ENCODE results near the gene FRYL.

FRYL gene

GRCh38 chr4:48727666-48728459, 52.2 kb downstream of the FRYL start:
- TF ChIP-seq GATA3 (IDR thresholded peaks at IDR 0.05; ENCODE audit: low read depth, low read length), result no peak
- no peak for TF ChIP-seq GATA2 (IDR thresholded peaks at IDR 0.05; ENCODE audit: low read depth, low read length)

DNA sequence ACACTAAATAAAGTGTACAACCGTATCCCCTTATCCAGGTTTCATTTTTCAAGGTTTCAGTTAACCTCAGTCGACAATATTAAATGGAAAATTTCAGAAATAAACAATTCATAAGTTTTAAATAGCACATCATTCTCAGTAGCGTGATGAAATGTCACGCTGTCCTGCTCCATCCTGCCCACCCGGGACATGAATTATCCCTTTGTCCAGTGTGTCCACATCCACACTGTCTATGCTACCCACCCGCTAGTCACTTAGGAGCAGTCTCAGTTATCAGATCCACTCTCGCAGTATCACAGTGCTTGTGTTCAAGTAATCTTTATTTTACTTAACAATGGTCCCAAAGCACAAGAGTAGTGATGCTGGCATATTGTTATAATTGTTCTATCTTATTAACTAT, 54.7 kb downstream of the FRYL start:
- TF ChIP-seq GATA2 (IDR thresholded peaks at IDR 0.05; ENCODE audit: low read depth, low read length) (no peak), GATA3 (IDR thresholded peaks at IDR 0.05; ENCODE audit: low read depth, low read length) (no peak)

DNA sequence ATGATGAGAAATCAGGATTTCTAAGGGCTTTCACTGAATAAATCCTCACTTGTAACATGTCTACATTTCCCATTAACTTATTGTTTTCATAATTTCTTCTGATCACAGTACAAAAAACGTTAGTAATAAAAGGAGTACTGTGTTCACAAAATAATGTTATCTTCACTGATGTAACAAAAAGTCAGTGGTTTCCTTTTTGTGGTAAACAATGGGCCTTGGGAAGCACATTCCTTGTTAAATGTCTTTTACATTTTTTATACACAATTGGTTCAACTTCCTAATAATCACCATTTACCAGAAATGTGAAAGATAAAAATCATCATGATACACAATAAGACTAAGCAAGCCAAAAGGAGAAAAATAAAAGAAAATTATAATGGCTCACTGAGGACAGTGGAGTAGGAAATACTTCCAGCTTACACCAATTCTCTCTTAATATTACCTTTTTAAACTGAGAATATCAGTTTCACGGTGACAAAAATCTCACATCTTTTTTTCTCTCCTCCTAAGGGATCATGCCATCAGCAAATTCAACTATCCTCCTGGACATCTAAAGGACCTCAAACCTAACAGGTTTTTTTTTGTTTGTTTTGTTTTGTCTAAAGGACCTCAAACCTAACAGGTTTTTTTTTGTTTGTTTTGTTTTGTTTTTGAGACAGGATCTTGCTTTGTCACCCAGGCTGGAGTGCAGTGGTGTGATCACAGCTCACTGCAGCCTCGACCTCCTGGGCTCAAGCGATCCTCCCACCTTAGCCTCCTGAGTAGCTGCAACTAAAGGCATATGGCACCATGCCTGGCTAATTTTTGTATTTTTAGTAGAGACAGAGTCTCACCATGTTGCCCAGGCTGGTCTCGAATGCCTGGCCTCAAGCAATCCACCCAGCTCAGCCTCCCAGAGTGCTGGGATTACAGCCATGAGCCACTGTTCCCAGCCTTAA, 57.3 kb downstream of the FRYL start:
- TF ChIP-seq GATA2 (IDR thresholded peaks at IDR 0.05; ENCODE audit: low read depth, low read length) (no peak), GATA3 (IDR thresholded peaks at IDR 0.05; ENCODE audit: low read depth, low read length) (no peak)

DNA sequence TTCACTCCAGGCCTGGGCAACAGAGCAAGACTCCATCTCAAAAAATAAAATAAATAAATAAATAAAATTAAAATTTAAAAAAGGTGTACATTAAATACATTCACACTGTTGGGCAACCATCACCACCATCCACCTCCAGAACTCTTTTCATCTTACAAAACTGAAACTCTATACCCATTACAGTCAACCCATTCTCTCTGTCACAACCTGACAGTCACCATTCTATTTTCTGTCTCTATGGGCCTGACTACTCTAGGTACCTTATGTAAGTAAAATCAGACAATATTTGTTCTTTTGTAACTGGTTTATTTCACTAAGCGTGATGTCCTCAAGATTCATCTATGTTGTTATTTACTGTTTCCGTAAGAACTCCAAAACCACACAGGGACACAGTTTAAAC, 59.6 kb downstream of the FRYL start:
- TF ChIP-seq GATA2 (IDR thresholded peaks at IDR 0.05; ENCODE audit: low read depth, low read length), result no peak
- no peak for TF ChIP-seq GATA3 (IDR thresholded peaks at IDR 0.05; ENCODE audit: low read depth, low read length)

DNA sequence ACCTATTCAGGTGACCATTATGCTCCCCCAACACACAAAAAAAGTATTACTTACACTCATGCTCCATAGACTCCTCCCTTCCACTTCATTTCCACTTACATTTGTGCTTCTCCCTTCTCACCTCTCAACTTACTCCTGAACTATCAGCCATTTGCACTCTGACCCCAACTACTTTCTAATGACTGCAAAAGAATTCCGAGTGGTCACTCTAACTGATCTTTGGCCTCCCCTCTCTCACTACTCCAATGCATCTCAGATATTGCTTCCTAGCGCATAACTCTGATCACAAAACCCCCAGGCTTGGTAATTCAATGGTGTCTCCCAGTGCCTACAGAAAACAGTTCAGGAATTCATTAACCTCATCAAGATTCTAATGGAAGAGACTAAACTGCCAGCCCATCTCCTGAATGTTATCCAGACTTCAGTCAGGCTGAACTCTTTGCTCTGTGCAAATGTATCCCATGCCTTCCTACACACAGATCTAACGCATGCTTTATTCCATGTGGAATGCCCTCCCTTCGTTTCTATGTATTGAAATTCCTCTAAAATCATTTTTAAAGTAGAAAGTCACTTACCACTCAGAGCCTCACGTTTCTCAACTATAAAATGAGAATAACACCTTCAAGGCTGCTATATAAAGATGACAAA, 61.1 kb downstream of the FRYL start:
- no peak for TF ChIP-seq GATA2 (IDR thresholded peaks at IDR 0.05; ENCODE audit: low read depth, low read length)
- no peak for TF ChIP-seq GATA3 (IDR thresholded peaks at IDR 0.05; ENCODE audit: low read depth, low read length)

GRCh38 chr4:48710446-48711209, 69.5 kb downstream of the FRYL start:
- no peak for TF ChIP-seq GATA2 (IDR thresholded peaks at IDR 0.05; ENCODE audit: low read depth, low read length)
- TF ChIP-seq GATA3 (IDR thresholded peaks at IDR 0.05; ENCODE audit: low read depth, low read length), result no peak

DNA sequence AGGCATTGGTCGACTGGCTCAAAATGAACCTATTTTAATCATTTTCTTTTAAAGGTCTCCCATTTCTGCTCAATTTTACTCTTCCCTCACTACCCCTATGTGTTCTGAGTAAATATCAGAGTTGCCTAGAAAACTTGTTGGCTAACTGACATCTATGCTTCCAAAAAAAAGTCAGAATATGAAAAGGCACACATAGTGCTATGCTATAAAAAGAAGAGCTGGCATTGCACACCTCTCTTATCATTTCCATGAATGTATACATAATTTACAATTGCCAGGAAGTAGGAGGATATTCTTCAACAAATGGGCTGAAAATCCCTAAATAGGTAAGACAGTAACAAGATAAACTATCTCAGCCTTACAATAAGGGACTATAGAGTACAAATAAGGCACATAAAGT, 70.2 kb downstream of the FRYL start:
- TF ChIP-seq GATA2 (IDR thresholded peaks at IDR 0.05; ENCODE audit: low read depth, low read length) (no peak), GATA3 (IDR thresholded peaks at IDR 0.05; ENCODE audit: low read depth, low read length) (no peak)

GRCh38 chr4:48708610-48709009, 71.5 kb downstream of the FRYL start:
- TF ChIP-seq GATA3 (IDR thresholded peaks at IDR 0.05; ENCODE audit: low read depth, low read length), result no peak
- TF ChIP-seq GATA2 (IDR thresholded peaks at IDR 0.05; ENCODE audit: low read depth, low read length), result no peak

GRCh38 chr4:48706736-48707135, 73.3 kb downstream of the FRYL start:
- TF ChIP-seq GATA3 (IDR thresholded peaks at IDR 0.05; ENCODE audit: low read depth, low read length), result no peak
- TF ChIP-seq GATA2 (IDR thresholded peaks at IDR 0.05; ENCODE audit: low read depth, low read length), result no peak

GRCh38 chr4:48705609-48706008, 74.5 kb downstream of the FRYL start:
- no peak for TF ChIP-seq GATA3 (IDR thresholded peaks at IDR 0.05; ENCODE audit: low read depth, low read length)
- TF ChIP-seq GATA2 (IDR thresholded peaks at IDR 0.05; ENCODE audit: low read depth, low read length), result no peak

DNA sequence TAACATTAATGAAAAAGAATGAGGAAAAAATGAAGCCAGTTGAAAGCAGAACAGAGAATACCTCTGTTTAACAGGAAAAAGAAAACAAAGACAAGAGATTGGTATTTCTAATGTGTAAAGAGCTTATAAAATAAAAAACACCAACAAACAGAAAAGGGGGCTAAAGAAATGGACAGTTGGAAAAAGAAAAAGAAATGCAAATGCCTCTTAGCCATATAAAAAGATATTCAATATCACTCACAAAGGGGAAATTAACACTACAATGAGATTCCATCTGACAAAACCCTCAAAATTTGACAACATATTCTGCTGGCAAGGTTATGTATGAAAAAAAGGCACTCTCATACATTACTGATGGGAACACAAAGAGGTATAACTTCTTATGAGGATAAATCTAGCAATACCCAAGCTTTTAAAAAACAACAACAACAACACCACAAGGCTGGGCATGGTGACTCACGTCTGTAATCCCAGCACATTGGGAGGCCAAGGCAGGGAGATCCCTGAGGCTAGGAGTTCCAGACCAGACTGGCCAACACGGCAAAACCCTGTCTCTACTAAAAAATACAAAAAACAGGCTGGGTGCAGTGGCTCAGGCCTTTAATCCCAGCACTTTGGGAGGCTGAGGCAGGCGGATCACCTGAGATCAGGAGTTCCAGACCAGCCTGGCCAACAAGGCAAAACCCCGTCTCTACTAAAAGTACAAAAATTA, 75.8 kb downstream of the FRYL start:
- TF ChIP-seq GATA3 (IDR thresholded peaks at IDR 0.05; ENCODE audit: low read depth, low read length) (no peak), GATA2 (IDR thresholded peaks at IDR 0.05; ENCODE audit: low read depth, low read length) (no peak)

- TF ChIP-seq GATA2 (IDR thresholded peaks at IDR 0.05; ENCODE audit: low read depth, low read length) (no peak), GATA3 (IDR thresholded peaks at IDR 0.05; ENCODE audit: low read depth, low read length) (no peak)
Observed at GRCh38 chr4:48699475-48699874, 80.6 kb downstream of the FRYL start.
